OCI-LY1 (cell line): ENCODE results near the gene UIMC1.

Experiments
- CTCF ChIP-seq: fragments of 200-600 bp; sonication (generic), shearing (Covaris generic); IDR thresholded peaks from 2 replicates; pipeline ENCODE4 v1.5.1; 2017; ENCODE audit warnings: mild to moderate bottlenecking, antibody characterized with exemption, low read length, moderate library complexity, mixed read lengths
- EZH2 ChIP-seq: fragments of 200-600 bp; sonication (generic), shearing (Covaris generic); IDR thresholded peaks from 2 replicates; pipeline ENCODE4 v1.8.0; 2017; ENCODE audit warnings: borderline replicate concordance, mixed run types, mild to moderate bottlenecking, antibody characterized with exemption, low read length, moderate library complexity, mixed read lengths

GRCh38 chr5:177044641-177045040 is 38.1 kb upstream of the UIMC1 start:
- no peak for TF ChIP-seq CTCF
- no peak for TF ChIP-seq EZH2
